ENCODE results near the gene OCA2. TPM values are rescaled to one million over a fixed set of nuclear protein-coding genes. Genes with fewer than 3 reads are reported as not detected.

Gene OCA2
- total RNA-seq, 2 experiments from 2014 or later = not detected

- TF ChIP-seq EZH2phosphoT487 (IDR thresholded peaks at IDR 0.05; ENCODE audit: borderline replicate concordance, low read depth, low read length) = no peak
- no peak for TF ChIP-seq CTCF (conservative IDR thresholded peaks at IDR 0.05; ENCODE audit: low read length)
- CTCF ChIA-PET (ENCODE audit: unreplicated experiment) = no interaction called here
- Histone ChIP-seq H3K27ac (ENCODE audit: low read depth, low read length, poor library complexity, severe bottlenecking) (no peak overlapping the region), H3K9me2 (ENCODE audit: insufficient read depth, low read length) (no peaks in the 10 kb centered on the region), H3K4me1 (ENCODE audit: insufficient read depth, low read length, poor library complexity, severe bottlenecking) (no peaks in the 10 kb centered on the region), H3K4me3 (ENCODE audit: low read depth, low read length, poor library complexity, severe bottlenecking) (no peak overlapping the region), H3K9me3 (ENCODE audit: low read length) (no peaks in the 10 kb centered on the region), H3K4me2 (ENCODE audit: low read length) (no peak overlapping the region), H2AFZ (ENCODE audit: low read length) (no peak overlapping the region), H3K79me2 (ENCODE audit: insufficient read depth, low read depth, low read length) (no peaks in the 10 kb centered on the region), H4K20me1 (ENCODE audit: insufficient read depth, low read length) (no peaks in the 10 kb centered on the region), H3K36me3 (ENCODE audit: insufficient read depth, low read length) (no peaks in the 10 kb centered on the region)
- intact Hi-C loops (cut with micrococcal nuclease; ENCODE audit: unreplicated experiment) = no loop called here
- BruUV-seq (replicated peaks) = no TSS peak
- DNase-seq (ENCODE audit: low spot score) = no peak
- POLR2A ChIA-PET = no interaction called here
Observed at GRCh38 chr15:27706300-27706699, 392.8 kb downstream of the OCA2 start.

GRCh38 chr15:27705056-27705455, 394.1 kb downstream of the OCA2 start:
- intact Hi-C loops (cut with micrococcal nuclease; ENCODE audit: unreplicated experiment) = no loop called here
- POLR2A ChIA-PET = no interaction called here
- CTCF ChIA-PET (ENCODE audit: unreplicated experiment) = no interaction called here

More at GRCh38 chr15:27705056-27705455, 394.1 kb downstream of the OCA2 start:
- Histone ChIP-seq H2AFZ (ENCODE audit: low read length) (no peak overlapping the region), H3K36me3 (ENCODE audit: insufficient read depth, low read length) (no peaks in the 10 kb centered on the region), H3K4me2 (ENCODE audit: low read length) (no peak overlapping the region), H3K4me1 (ENCODE audit: insufficient read depth, low read length, poor library complexity, severe bottlenecking) (no peaks in the 10 kb centered on the region), H3K9me2 (ENCODE audit: insufficient read depth, low read length) (no peaks in the 10 kb centered on the region), H3K79me2 (ENCODE audit: insufficient read depth, low read depth, low read length) (no peaks in the 10 kb centered on the region), H3K27ac (ENCODE audit: low read depth, low read length, poor library complexity, severe bottlenecking) (no peak overlapping the region), H3K4me3 (ENCODE audit: low read depth, low read length, poor library complexity, severe bottlenecking) (no peak overlapping the region), H4K20me1 (ENCODE audit: insufficient read depth, low read length) (no peaks in the 10 kb centered on the region), H3K9me3 (ENCODE audit: low read length) (no peaks in the 10 kb centered on the region)
- no TSS peak for BruUV-seq (replicated peaks)
- no peak for TF ChIP-seq EZH2phosphoT487 (IDR thresholded peaks at IDR 0.05; ENCODE audit: borderline replicate concordance, low read depth, low read length)
- no peak for TF ChIP-seq CTCF (conservative IDR thresholded peaks at IDR 0.05; ENCODE audit: low read length)
- DNase-seq (ENCODE audit: low spot score) = no peak

Other genes starting within 250 kb of the OCA2 start
- 45.9 and 55.5 TPM in 2 replicates for gene HERC2, start 222.9 kb upstream of the OCA2 start, total RNA-seq (2014; rRNA removed; shearing (Covaris generic))
- gene HERC2, start 222.9 kb upstream of the OCA2 start, total RNA-seq (2022) = 94.0 and 102 TPM in 2 replicates